ENCODE measurements around the gene CDK5RAP2.

GRCh38 chr9:120621941-120622340, 42.0 kb upstream of the CDK5RAP2 start:
- TF ChIP-seq POLR2AphosphoS5 (IDR thresholded peaks at IDR 0.05; ENCODE audit: borderline replicate concordance, low read depth, low read length): no peak
- no peak for TF ChIP-seq EZH2 (IDR thresholded peaks at IDR 0.05)
